SK-N-SH (cell line): ENCODE data around the gene ZNF507.

ENCODE experiments used
- CTCF ChIP-seq: fragments of 200-600 bp; sonication (generic); IDR thresholded peaks from 2 replicates; pipeline ENCODE4 v1.6.1; 2017; ENCODE audit warnings: antibody characterized with exemption, mild to moderate bottlenecking, moderate library complexity
- EZH2phosphoT487 ChIP-seq: fragments of 200-600 bp; sonication (generic); IDR thresholded peaks from 2 replicates; pipeline ENCODE4 v1.6.1; 2017; ENCODE audit warnings: low read depth, mixed run types, mild to moderate bottlenecking, antibody characterized with exemption, moderate library complexity, borderline replicate concordance
- FOSL2 ChIP-seq: IDR thresholded peaks from 2 replicates; pipeline ENCODE4 v1.4.0; 2012; ENCODE audit warnings: low read depth, mild to moderate bottlenecking, moderate library complexity, borderline replicate concordance
- NRF1 ChIP-seq: IDR thresholded peaks from 2 replicates; pipeline ENCODE4 v1.6.1; 2012; ENCODE audit warnings: low read depth, mild to moderate bottlenecking, low read length
- POLR2AphosphoS5 ChIP-seq: IDR thresholded peaks from 2 replicates; pipeline ENCODE4 v1.6.1; 2012; ENCODE audit warnings: low read depth, low read length
- RFX5 ChIP-seq: IDR thresholded peaks from 2 replicates; pipeline ENCODE4 v1.6.1; 2012; ENCODE audit warnings: mild to moderate bottlenecking, improper control_type of control experiment, low read length
- SMC3 ChIP-seq: IDR thresholded peaks from 2 replicates; pipeline ENCODE4 v1.6.1; 2012; ENCODE audit warnings: low read depth, low read length, improper control_type of control experiment
- USF2 ChIP-seq: fragments of 150-350 bp; IDR thresholded peaks from 2 replicates; pipeline ENCODE4 v1.6.1; 2017; ENCODE audit warnings: antibody characterized with exemption, low read length, low read depth, borderline replicate concordance

GRCh38 chr19:32368787-32369186 is 23.4 kb downstream of the ZNF507 start:
- TF ChIP-seq SMC3 = no peak
- TF ChIP-seq RFX5 = no peak
- TF ChIP-seq USF2 = no peak
- no peak for TF ChIP-seq POLR2AphosphoS5
- no peak for TF ChIP-seq NRF1
- no peak for TF ChIP-seq FOSL2
- no peak for TF ChIP-seq CTCF
- no peak for TF ChIP-seq EZH2phosphoT487
